Suprapubic skin (tissue), 4 donors: Measurements from ENCODE around the gene TMCC1. TPM values are rescaled to one million over a fixed set of nuclear protein-coding genes. Genes with fewer than 3 reads are reported as not detected.

ENCODE experiments used
- DNase-seq, 2 donors: peaks; one replicate each; pipeline ENCODE4 v3.0.0-alpha.2; 2019; ENCODE audit warnings: low spot score in 2 of 2
- H3K27ac ChIP-seq: fragments of 200-600 bp; sonication (generic); one replicate; pipeline ENCODE4 v1.5.1; 2019
- H3K27me3 ChIP-seq: fragments of 200-600 bp; sonication (generic); one replicate; pipeline ENCODE4 v1.5.1; 2019
- H3K36me3 ChIP-seq: fragments of 200-600 bp; sonication (generic); one replicate; pipeline ENCODE4 v1.5.1; 2019
- H3K4me1 ChIP-seq: fragments of 200-600 bp; sonication (generic); one replicate; pipeline ENCODE4 v1.5.1; 2019
- H3K4me3 ChIP-seq: fragments of 200-600 bp; sonication (generic); one replicate; pipeline ENCODE4 v1.5.1; 2019; ENCODE audit warnings: mild to moderate bottlenecking
- H3K9me3 ChIP-seq: fragments of 200-600 bp; sonication (generic); one replicate; pipeline ENCODE4 v1.5.1; 2019
- CTCF ChIP-seq, 2 donors: fragments of 200-600 bp in 1 of 2; fragments of 450-650 bp in 1 of 2; sonication (generic) in 1 of 2; IDR thresholded peaks; one replicate each; pipeline ENCODE4 v1.5.1; 2016 to 2019; ENCODE audit warnings: antibody characterized with exemption in 2 of 2, mild to moderate bottlenecking in 1 of 2, moderate library complexity in 1 of 2
- EP300 ChIP-seq: sonication (generic); formaldehyde crosslinking; IDR thresholded peaks from one replicate; pipeline ENCODE4 v1.6.1; 2017; ENCODE audit warnings: antibody characterized with exemption
- POLR2A ChIP-seq, 2 donors: fragments of 450-650 bp; IDR thresholded peaks; one replicate each; pipeline ENCODE4 v1.6.1; 2017; ENCODE audit warnings: antibody characterized with exemption in 2 of 2, mild to moderate bottlenecking in 2 of 2, moderate library complexity in 2 of 2
- POLR2AphosphoS5 ChIP-seq, 3 donors: sonication (generic); formaldehyde crosslinking; IDR thresholded peaks; one replicate each; pipeline ENCODE4 v1.6.1; 2017; ENCODE audit warnings: antibody characterized with exemption in 3 of 3
- whole genome bisulfite sequencing: methylation state at CpG from one replicate; pipeline ENCODE4 v1.1.5; 2018; 5-methylcytosine and 5-hydroxymethylcytosine counted together
- total RNA-seq, 4 donors: library from RNA; depleted of rRNA; stranded (reverse); fragments of >200 nt; gene quantifications; one replicate each; pipeline ENCODE4 v1.1.0, GENCODE V29; 2016

The TMCC1 gene
- total RNA-seq, 4 donors from 2014 or later: 14.6 to 26.4 (median 22.4) TPM

GRCh38 chr3:129632556-129632955, 261.0 kb downstream of the TMCC1 start:
- no peak for DNase-seq
- 95% methylated on average over 10 of the region's 11 CpGs for WGBS
- H3K27me3 ChIP-seq: no peaks in the 10 kb centered on the region
- H3K27ac ChIP-seq: no peak overlapping the region
- H3K4me1 ChIP-seq: peaks cover 11% of the 10 kb centered on the region
- no peaks in the 10 kb centered on the region for H3K9me3 ChIP-seq
- no peak overlapping the region for H3K4me3 ChIP-seq
- no peaks in the 10 kb centered on the region for H3K36me3 ChIP-seq
- TF ChIP-seq POLR2AphosphoS5 (IDR thresholded peaks at IDR 0.05): no peak
- TF ChIP-seq CTCF (IDR thresholded peaks at IDR 0.05): no peak

GRCh38 chr3:129632056-129632455, 261.5 kb downstream of the TMCC1 start:
- Histone ChIP-seq H3K27ac (no peak overlapping the region), H3K4me1 (peaks cover 16% of the 10 kb centered on the region), H3K9me3 (no peaks in the 10 kb centered on the region), H3K4me3 (no peak overlapping the region), H3K27me3 (no peaks in the 10 kb centered on the region), H3K36me3 (no peaks in the 10 kb centered on the region)
- 89% methylated on average over 4 of the region's 9 CpGs for WGBS
- TF ChIP-seq POLR2AphosphoS5 (IDR thresholded peaks at IDR 0.05): no peak
- no peak for TF ChIP-seq CTCF (IDR thresholded peaks at IDR 0.05)
- DNase-seq: no peak

GRCh38 chr3:129629011-129629410, 264.5 kb downstream of the TMCC1 start:
- Histone ChIP-seq H3K36me3 (no peaks in the 10 kb centered on the region), H3K9me3 (no peaks in the 10 kb centered on the region), H3K4me1 (peaks cover 45% of the 10 kb centered on the region), H3K27me3 (no peaks in the 10 kb centered on the region), H3K4me3 (no peak overlapping the region), H3K27ac (no peak overlapping the region)
- peak in 1 of 2 donors; percentile 61 for DNase-seq
- WGBS: 72% methylated on average over 6 of the region's 6 CpGs
- TF ChIP-seq EP300 (no peak), POLR2AphosphoS5 (IDR thresholded peaks at IDR 0.05) (no peak), CTCF (IDR thresholded peaks at IDR 0.05) (no peak), POLR2A (IDR thresholded peaks at IDR 0.05) (no peak)

GRCh38 chr3:129628169-129628522, 265.4 kb downstream of the TMCC1 start:
- Histone ChIP-seq H3K4me3 (peak overlapping the region; percentile 60), H3K4me1 (peaks cover 53% of the 10 kb centered on the region), H3K9me3 (no peaks in the 10 kb centered on the region), H3K27ac (peak overlapping the region; percentile 94), H3K27me3 (no peaks in the 10 kb centered on the region), H3K36me3 (no peaks in the 10 kb centered on the region)
- TF ChIP-seq CTCF (IDR thresholded peaks at IDR 0.05): no peak
- no peak for TF ChIP-seq POLR2A (IDR thresholded peaks at IDR 0.05)
- TF ChIP-seq EP300: no peak
- no peak for TF ChIP-seq POLR2AphosphoS5 (IDR thresholded peaks at IDR 0.05)
- WGBS: 21% methylated on average over 9 of the region's 9 CpGs
- DNase-seq: no peak

GRCh38 chr3:129627350-129628168, 266.0 kb downstream of the TMCC1 start:
- peaks cover 59% of the 10 kb centered on the region for H3K4me1 ChIP-seq
- H3K27me3 ChIP-seq: no peaks in the 10 kb centered on the region
- H3K9me3 ChIP-seq: no peaks in the 10 kb centered on the region
- WGBS: under 1% methylated on average over 28 of the region's 38 CpGs
- H3K4me3 ChIP-seq: peak overlapping the region; percentile 60
- no peaks in the 10 kb centered on the region for H3K36me3 ChIP-seq
- DNase-seq: peak; percentile 89 to 90
- peak overlapping the region; percentile 94 for H3K27ac ChIP-seq
- TF ChIP-seq POLR2AphosphoS5 (IDR thresholded peaks at IDR 0.05) (peak in 1 of 3 donors; percentile 44), EP300 (no peak), POLR2A (IDR thresholded peaks at IDR 0.05) (no peak), CTCF (IDR thresholded peaks at IDR 0.05) (peak; percentile 63 to 65)
